K562 (cell line): ENCODE data around the gene C1RL. TPM values are rescaled to one million over a fixed set of nuclear protein-coding genes. Genes with fewer than 3 reads are reported as not detected.
A peak's percentile ranks its signal among the peaks of the same experiment; 100 is the strongest.

Experiments
- ELF1 ChIP-seq: fragments of 200-800 bp; sonication (Bioruptor generic); IDR thresholded peaks from 2 replicates; pipeline ENCODE4 v1.6.1; 2016; ENCODE audit warnings: missing genetic modification characterization, missing compliant biosample characterization
- GABPB2 ChIP-seq: fragments of 250-450 bp; sonication (Bioruptor Pico); conservative IDR thresholded peaks from 2 replicates; pipeline ENCODE4 v1.5.1; 2021; ENCODE audit warnings: mild to moderate bottlenecking
- KDM5B ChIP-seq: fragments of 200-600 bp; sonication (generic); IDR thresholded peaks from 2 replicates; pipeline ENCODE4 v1.6.1; 2012; ENCODE audit warnings: low read depth, mild to moderate bottlenecking, moderate library complexity, low read length, control low read depth, inconsistent platforms; ENCODE audit not compliant: insufficient replicate concordance
- MAFF ChIP-seq: IDR thresholded peaks from 2 replicates; pipeline ENCODE4 v1.6.1; 2012; ENCODE audit warnings: low read length, improper control_type of control experiment
- POLR2B ChIP-seq: fragments of 450-650 bp; IDR thresholded peaks from 2 replicates; pipeline ENCODE4 v1.6.1; 2018; ENCODE audit warnings: low read depth; ENCODE audit not compliant: partially characterized antibody
- SP2 ChIP-seq: IDR thresholded peaks from 2 replicates; pipeline ENCODE4 v1.6.1; 2011; ENCODE audit warnings: mild to moderate bottlenecking, low read depth, low read length, moderate library complexity; ENCODE audit not compliant: poor library complexity, severe bottlenecking; ENCODE audit errors: extremely low read depth
- SUPT5H ChIP-seq: fragments of 450-650 bp; IDR thresholded peaks from 2 replicates; pipeline ENCODE4 v1.6.1; 2016
- TEAD4 ChIP-seq, 2 experiments: sonication (generic) in 1 of 2; formaldehyde crosslinking in 1 of 2; IDR thresholded peaks; 2 replicates each; pipeline versions ENCODE4 v1.6.1 to v1.8.0; 2012 to 2022; ENCODE audit warnings: borderline replicate concordance in 1 of 2, inconsistent platforms in 1 of 2, low read length in 1 of 2, mild to moderate bottlenecking in 1 of 2, missing genetic modification reagents in 1 of 2
- TOE1 ChIP-seq, 2 experiments: fragments of 450-650 bp in 1 of 2; sonication (generic) in 1 of 2; formaldehyde crosslinking in 1 of 2; IDR thresholded peaks; 2 replicates each; pipeline versions ENCODE4 v1.7.1 to v1.8.0; 2016 to 2022; ENCODE audit warnings: borderline replicate concordance in 2 of 2, mild to moderate bottlenecking in 2 of 2, antibody characterized with exemption in 1 of 2, inconsistent platforms in 1 of 2, low read depth in 1 of 2, missing genetic modification reagents in 1 of 2, moderate library complexity in 1 of 2
- TSC22D4 ChIP-seq: fragments of 450-650 bp; IDR thresholded peaks from 2 replicates; pipeline ENCODE4 v1.6.1; 2016; ENCODE audit warnings: missing genetic modification characterization, missing biosample characterization, control low read depth
- ZKSCAN8 ChIP-seq: fragments of 200-800 bp; sonication (Bioruptor generic); IDR thresholded peaks from 2 replicates; pipeline ENCODE4 v1.6.1; 2016; ENCODE audit warnings: missing genetic modification characterization, missing compliant biosample characterization
- ZNF766 ChIP-seq: fragments of 200-800 bp; sonication (Bioruptor generic); conservative IDR thresholded peaks from 2 replicates; pipeline ENCODE4 v1.6.1; 2016; ENCODE audit warnings: missing genetic modification characterization, missing compliant biosample characterization
- polyA plus RNA-seq, 8 experiments: library from polyadenylated mRNA; depleted of rRNA in 4 of 8; stranded (reverse) in 5 of 8; unstranded in 3 of 8; fragments of >200 nt; fragmentation: Nextera tagmentation in 2 of 8; fragmentation: Illumina TruSeq in 1 of 8; extraction: Ambion mirVana in 2 of 8; extraction: Trizol in 1 of 8; gene quantifications; 2 replicates each; pipeline versions ENCODE4 v1.2.1 to v1.2.3, GENCODE V29; 2011 to 2014; ENCODE audit warnings: inconsistent platforms in 1 of 8, missing spikeins in 1 of 8
- total RNA-seq, 7 experiments: library from RNA; depleted of rRNA in 6 of 7; stranded (reverse); fragments of >200 nt in 6 of 7; fragmentation: Illumina TruSeq in 2 of 7; extraction: Trizol in 2 of 7; gene quantifications; 2 replicates each; pipeline versions ENCODE4 v1.2.1 to v1.2.3, GENCODE V29; 2011 to 2021; ENCODE audit warnings: low replicate concordance in 1 of 7
- TF ChIP-seq, protein P1 (sequence below), 2 experiments: IDR thresholded peaks; 2 replicates each; pipeline ENCODE4 v1.6.1; 2012; ENCODE audit warnings: improper control_type of control experiment in 2 of 2, low read depth in 2 of 2, low read length in 2 of 2, borderline replicate concordance in 1 of 2
- TF ChIP-seq, protein P2 (sequence below): fragments of 450-650 bp; IDR thresholded peaks from 2 replicates; pipeline ENCODE4 v1.6.1; 2016
- TF ChIP-seq, protein P3 (sequence below): fragments of 450-650 bp; IDR thresholded peaks from 2 replicates; pipeline ENCODE4 v1.6.1; 2016; ENCODE audit warnings: low read depth

The C1RL gene
- total and polyA plus RNA-seq, 9 of the 15 experiments (the other 6 are each of a cell fraction or from before 2014, with no cell fraction given): 1.4 to 10.7 (median 8.0) TPM

DNA sequence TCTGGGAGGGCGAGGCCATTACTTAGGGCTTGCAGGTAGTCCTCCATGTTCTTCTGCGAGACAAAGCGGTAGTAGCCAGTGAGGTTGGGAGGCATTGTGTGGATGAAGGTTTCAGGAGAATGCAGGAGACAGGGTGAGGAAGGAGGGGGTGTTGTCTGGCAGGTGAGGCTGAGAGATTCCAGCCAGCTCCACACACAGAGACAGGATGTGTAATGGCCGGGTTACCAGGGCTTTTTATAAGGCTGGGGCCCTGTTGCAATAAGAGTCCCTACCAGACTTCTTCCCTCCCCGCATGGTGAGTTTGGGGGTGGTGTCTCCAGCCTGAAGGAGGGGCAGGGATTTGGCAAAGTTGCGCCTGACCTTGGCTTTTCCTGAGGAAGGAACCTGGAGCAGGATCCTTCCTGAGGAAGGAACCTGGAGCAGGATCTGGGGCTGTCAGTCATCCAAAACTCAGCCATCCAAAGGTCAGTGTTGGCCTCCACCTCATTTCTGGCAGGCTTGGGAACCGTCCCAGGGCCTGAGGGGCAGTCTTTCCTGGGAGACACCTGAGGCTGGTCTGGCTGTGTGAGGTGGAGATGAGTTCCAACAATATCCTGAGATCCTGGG lies 19.8 kb upstream of the C1RL start, which contains the start of gene RBP5 (continued):
- no peak for TF ChIP-seq ZKSCAN8
- peak; percentile 13; the same call in 1 of the 2 replicates for TF ChIP-seq TOE1 (IDR thresholded peaks at IDR 0.05; ENCODE audit: borderline replicate concordance)
- no peak for TF ChIP-seq TOE1 (CRISPR knock-in tag; IDR thresholded peaks at IDR 0.05; ENCODE audit: borderline replicate concordance, low read depth)
- TF ChIP-seq, protein P1, sequence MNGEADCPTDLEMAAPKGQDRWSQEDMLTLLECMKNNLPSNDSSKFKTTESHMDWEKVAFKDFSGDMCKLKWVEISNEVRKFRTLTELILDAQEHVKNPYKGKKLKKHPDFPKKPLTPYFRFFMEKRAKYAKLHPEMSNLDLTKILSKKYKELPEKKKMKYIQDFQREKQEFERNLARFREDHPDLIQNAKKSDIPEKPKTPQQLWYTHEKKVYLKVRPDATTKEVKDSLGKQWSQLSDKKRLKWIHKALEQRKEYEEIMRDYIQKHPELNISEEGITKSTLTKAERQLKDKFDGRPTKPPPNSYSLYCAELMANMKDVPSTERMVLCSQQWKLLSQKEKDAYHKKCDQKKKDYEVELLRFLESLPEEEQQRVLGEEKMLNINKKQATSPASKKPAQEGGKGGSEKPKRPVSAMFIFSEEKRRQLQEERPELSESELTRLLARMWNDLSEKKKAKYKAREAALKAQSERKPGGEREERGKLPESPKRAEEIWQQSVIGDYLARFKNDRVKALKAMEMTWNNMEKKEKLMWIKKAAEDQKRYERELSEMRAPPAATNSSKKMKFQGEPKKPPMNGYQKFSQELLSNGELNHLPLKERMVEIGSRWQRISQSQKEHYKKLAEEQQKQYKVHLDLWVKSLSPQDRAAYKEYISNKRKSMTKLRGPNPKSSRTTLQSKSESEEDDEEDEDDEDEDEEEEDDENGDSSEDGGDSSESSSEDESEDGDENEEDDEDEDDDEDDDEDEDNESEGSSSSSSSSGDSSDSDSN (IDR thresholded peaks at IDR 0.05; ENCODE audit: borderline replicate concordance in 1 of 2, low read depth in 2 of 2, low read length in 2 of 2): peak in 1 of 2 experiments; percentile 60; a peak in 1 of 4 replicates
- no peak for TF ChIP-seq ELF1 (tag)
- TF ChIP-seq GABPB2 (CRISPR knock-in tag): no peak
- TF ChIP-seq TEAD4 (IDR thresholded peaks at IDR 0.05; ENCODE audit: low read length): 0 out of 2 replicates have a peak, but pooled peaks have one; percentile 8
- no peak for TF ChIP-seq TEAD4 (CRISPR knock-in tag; IDR thresholded peaks at IDR 0.05; ENCODE audit: borderline replicate concordance)
- TF ChIP-seq SUPT5H: peak; percentile 73
- TF ChIP-seq POLR2B: peak; percentile 74
- no peak for TF ChIP-seq MAFF
- TF ChIP-seq ZNF766 (CRISPR knock-in tag): no peak
- no peak for TF ChIP-seq TSC22D4 (tag)
- TF ChIP-seq, protein P2, sequence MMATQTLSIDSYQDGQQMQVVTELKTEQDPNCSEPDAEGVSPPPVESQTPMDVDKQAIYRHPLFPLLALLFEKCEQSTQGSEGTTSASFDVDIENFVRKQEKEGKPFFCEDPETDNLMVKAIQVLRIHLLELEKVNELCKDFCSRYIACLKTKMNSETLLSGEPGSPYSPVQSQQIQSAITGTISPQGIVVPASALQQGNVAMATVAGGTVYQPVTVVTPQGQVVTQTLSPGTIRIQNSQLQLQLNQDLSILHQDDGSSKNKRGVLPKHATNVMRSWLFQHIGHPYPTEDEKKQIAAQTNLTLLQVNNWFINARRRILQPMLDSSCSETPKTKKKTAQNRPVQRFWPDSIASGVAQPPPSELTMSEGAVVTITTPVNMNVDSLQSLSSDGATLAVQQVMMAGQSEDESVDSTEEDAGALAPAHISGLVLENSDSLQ: peak; percentile 38; the same call in 1 of the 2 replicates
- TF ChIP-seq, protein P3, sequence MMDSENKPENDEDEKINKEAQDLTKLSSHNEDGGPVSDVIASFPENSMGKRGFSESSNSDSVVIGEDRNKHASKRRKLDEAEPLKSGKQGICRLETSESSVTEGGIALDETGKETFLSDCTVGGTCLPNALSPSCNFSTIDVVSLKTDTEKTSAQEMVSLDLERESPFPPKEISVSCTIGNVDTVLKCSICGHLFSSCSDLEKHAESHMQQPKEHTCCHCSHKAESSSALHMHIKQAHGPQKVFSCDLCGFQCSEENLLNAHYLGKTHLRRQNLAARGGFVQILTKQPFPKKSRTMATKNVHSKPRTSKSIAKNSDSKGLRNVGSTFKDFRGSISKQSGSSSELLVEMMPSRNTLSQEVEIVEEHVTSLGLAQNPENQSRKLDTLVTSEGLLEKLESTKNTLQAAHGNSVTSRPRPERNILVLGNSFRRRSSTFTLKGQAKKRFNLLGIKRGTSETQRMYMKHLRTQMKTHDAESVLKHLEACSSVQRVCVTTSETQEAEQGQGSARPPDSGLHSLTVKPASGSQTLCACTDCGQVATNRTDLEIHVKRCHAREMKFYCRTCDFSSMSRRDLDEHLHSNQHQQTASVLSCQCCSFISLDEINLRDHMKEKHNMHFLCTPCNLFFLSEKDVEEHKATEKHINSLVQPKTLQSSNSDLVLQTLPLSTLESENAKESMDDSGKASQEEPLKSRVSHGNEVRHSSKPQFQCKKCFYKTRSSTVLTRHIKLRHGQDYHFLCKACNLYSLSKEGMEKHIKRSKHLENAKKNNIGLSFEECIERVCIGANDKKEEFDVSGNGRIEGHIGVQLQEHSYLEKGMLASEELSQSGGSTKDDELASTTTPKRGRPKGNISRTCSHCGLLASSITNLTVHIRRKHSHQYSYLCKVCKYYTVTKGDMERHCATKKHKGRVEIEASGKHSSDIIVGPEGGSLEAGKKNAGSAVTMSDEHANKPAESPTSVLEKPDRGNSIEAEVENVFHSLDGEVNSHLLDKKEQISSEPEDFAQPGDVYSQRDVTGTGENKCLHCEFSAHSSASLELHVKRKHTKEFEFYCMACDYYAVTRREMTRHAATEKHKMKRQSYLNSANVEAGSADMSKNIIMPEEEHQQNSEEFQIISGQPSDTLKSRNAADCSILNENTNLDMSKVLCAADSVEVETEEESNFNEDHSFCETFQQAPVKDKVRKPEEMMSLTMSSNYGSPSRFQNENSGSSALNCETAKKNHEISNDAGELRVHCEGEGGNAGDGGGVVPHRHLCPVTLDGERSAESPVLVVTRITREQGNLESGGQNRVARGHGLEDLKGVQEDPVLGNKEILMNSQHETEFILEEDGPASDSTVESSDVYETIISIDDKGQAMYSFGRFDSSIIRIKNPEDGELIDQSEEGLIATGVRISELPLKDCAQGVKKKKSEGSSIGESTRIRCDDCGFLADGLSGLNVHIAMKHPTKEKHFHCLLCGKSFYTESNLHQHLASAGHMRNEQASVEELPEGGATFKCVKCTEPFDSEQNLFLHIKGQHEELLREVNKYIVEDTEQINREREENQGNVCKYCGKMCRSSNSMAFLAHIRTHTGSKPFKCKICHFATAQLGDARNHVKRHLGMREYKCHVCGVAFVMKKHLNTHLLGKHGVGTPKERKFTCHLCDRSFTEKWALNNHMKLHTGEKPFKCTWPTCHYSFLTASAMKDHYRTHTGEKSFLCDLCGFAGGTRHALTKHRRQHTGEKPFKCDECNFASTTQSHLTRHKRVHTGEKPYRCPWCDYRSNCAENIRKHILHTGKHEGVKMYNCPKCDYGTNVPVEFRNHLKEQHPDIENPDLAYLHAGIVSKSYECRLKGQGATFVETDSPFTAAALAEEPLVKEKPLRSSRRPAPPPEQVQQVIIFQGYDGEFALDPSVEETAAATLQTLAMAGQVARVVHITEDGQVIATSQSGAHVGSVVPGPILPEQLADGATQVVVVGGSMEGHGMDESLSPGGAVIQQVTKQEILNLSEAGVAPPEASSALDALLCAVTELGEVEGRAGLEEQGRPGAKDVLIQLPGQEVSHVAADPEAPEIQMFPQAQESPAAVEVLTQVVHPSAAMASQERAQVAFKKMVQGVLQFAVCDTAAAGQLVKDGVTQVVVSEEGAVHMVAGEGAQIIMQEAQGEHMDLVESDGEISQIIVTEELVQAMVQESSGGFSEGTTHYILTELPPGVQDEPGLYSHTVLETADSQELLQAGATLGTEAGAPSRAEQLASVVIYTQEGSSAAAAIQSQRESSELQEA: no peak
- no peak for TF ChIP-seq SP2
- TF ChIP-seq KDM5B: peak; percentile 91
